Neural cell (in vitro differentiated cells): ENCODE data around the gene MIF. TPM values are rescaled to one million over a fixed set of nuclear protein-coding genes. Genes with fewer than 3 reads are reported as not detected.

Experiments
- H2AFZ ChIP-seq: fragments of 200-600, 300-800 bp; sonication (generic), shearing (Covaris generic); 2 replicates; pipeline ENCODE4 v1.6.0; 2014; ENCODE audit warnings: low read depth, mild to moderate bottlenecking, antibody characterized with exemption, low read length, moderate library complexity
- H3F3A ChIP-seq: fragments of 200-600 bp; shearing (Covaris generic); 2 replicates; pipeline ENCODE4 v1.6.1; 2016; ENCODE audit warnings: mild to moderate bottlenecking, moderate library complexity, mixed read lengths, antibody characterized with exemption, low read length; ENCODE audit not compliant: insufficient read depth, poor library complexity, severe bottlenecking
- H3K27ac ChIP-seq: fragments of 200-600, 300-800 bp; sonication (generic), shearing (Covaris generic); 2 replicates; pipeline ENCODE4 v1.5.1; 2014; ENCODE audit warnings: mild to moderate bottlenecking, low read length, moderate library complexity
- H3K27me3 ChIP-seq: fragments of 300-800, 200-600 bp; sonication (generic), shearing (Covaris generic); 2 replicates; pipeline ENCODE4 v1.6.0; 2014; ENCODE audit warnings: mild to moderate bottlenecking, low read depth, low read length, moderate library complexity; ENCODE audit not compliant: insufficient read depth
- H3K36me3 ChIP-seq: fragments of 300-800, 200-600 bp; sonication (generic), shearing (Covaris generic); 2 replicates; pipeline ENCODE4 v1.5.1; 2014; ENCODE audit warnings: mild to moderate bottlenecking, antibody characterized with exemption, low read length, moderate library complexity; ENCODE audit not compliant: insufficient read depth
- H3K4me2 ChIP-seq: fragments of 300-800, 200-600 bp; sonication (generic), shearing (Covaris generic); 2 replicates; pipeline ENCODE4 v1.6.0; 2014; ENCODE audit warnings: mild to moderate bottlenecking, low read length
- H3K4me3 ChIP-seq: fragments of 300-800, 200-600 bp; sonication (generic), shearing (Covaris generic); 2 replicates; pipeline ENCODE4 v1.5.1; 2014; ENCODE audit warnings: mild to moderate bottlenecking, low read length, moderate library complexity
- H3K79me2 ChIP-seq: fragments of 200-600 bp; shearing (Covaris generic); replicated peaks from 2 replicates; pipeline ENCODE4 v1.6.0; 2014; ENCODE audit warnings: mild to moderate bottlenecking, low read length, moderate library complexity; ENCODE audit not compliant: insufficient read depth
- H3K9ac ChIP-seq: fragments of 300-800, 200-600 bp; sonication (generic), shearing (Covaris generic); 2 replicates; pipeline ENCODE4 v1.6.1; 2016; ENCODE audit warnings: mild to moderate bottlenecking, low read length, mixed read lengths
- H3K9me2 ChIP-seq: fragments of 200-600 bp; shearing (Covaris generic); 2 replicates; pipeline ENCODE4 v1.6.1; 2016; ENCODE audit warnings: mild to moderate bottlenecking, low read length, mixed read lengths; ENCODE audit not compliant: insufficient read depth
- H3K9me3 ChIP-seq: fragments of 200-600, 300-800 bp; sonication (generic), shearing (Covaris generic); 2 replicates; pipeline ENCODE4 v1.6.1; 2016; ENCODE audit warnings: mild to moderate bottlenecking, mixed run types, low read length, moderate library complexity, mixed read lengths
- H4K20me1 ChIP-seq: fragments of 200-600 bp; shearing (Covaris generic); 2 replicates; pipeline ENCODE4 v1.6.1; 2016; ENCODE audit warnings: mild to moderate bottlenecking, mixed run types; ENCODE audit not compliant: insufficient read depth
- CTCF ChIP-seq: fragments of 450-650 bp; IDR thresholded peaks from 2 replicates; pipeline ENCODE4 v1.5.1; 2014; ENCODE audit warnings: antibody characterized with exemption, mild to moderate bottlenecking, moderate library complexity; ENCODE audit not compliant: poor library complexity, severe bottlenecking
- EP300 ChIP-seq: fragments of 450-650 bp; conservative IDR thresholded peaks from 2 replicates; pipeline ENCODE4 v1.6.1; 2014; ENCODE audit warnings: antibody characterized with exemption, mild to moderate bottlenecking, moderate library complexity; ENCODE audit not compliant: poor library complexity, severe bottlenecking
- POLR2AphosphoS5 ChIP-seq: IDR thresholded peaks from 2 replicates; pipeline ENCODE4 v1.6.1; 2012
- RAD21 ChIP-seq: fragments of 450-650 bp; conservative IDR thresholded peaks from 2 replicates; pipeline ENCODE4 v1.6.1; 2014; ENCODE audit warnings: antibody characterized with exemption, mild to moderate bottlenecking, moderate library complexity
- TAF1 ChIP-seq: IDR thresholded peaks from 2 replicates; pipeline ENCODE4 v1.6.1; 2012; ENCODE audit warnings: low read depth
- polyA plus RNA-seq: library from polyadenylated mRNA; depleted of rRNA; stranded (reverse); fragments of >200 nt; gene quantifications from 2 replicates; pipeline ENCODE4 v1.2.3, GENCODE V29; 2014

Gene MIF
- polyA plus RNA-seq, 1 donor from 2014 or later, result 369 TPM

GRCh38 chr22:23889620-23890019 lies 4.6 kb upstream of the MIF start:
- TF ChIP-seq TAF1 (no peak), EP300 (no peak), RAD21 (no peak)
- H3K9ac ChIP-seq, result no peak overlapping the region

GRCh38 chr22:23891726-23892125 lies 2.5 kb upstream of the MIF start:
- H3F3A ChIP-seq, result no peaks in the 10 kb centered on the region
- no peaks in the 10 kb centered on the region for H3K27me3 ChIP-seq
- no peaks in the 10 kb centered on the region for H4K20me1 ChIP-seq
- no peaks in the 10 kb centered on the region for H3K9me2 ChIP-seq
- H3K9ac ChIP-seq, result no peak overlapping the region
- no peaks in the 10 kb centered on the region for H3K36me3 ChIP-seq
- H3K4me2 ChIP-seq, result no peak overlapping the region
- no peak for TF ChIP-seq CTCF
- no peaks in the 10 kb centered on the region for H3K9me3 ChIP-seq
- H3K79me2 ChIP-seq, result no peaks in the 10 kb centered on the region
- H2AFZ ChIP-seq, result no peak overlapping the region
- H3K27ac ChIP-seq, result no peak overlapping the region
- no peak overlapping the region for H3K4me3 ChIP-seq

More at GRCh38 chr22:23889620-23890019, 4.6 kb upstream of the MIF start:
- Histone ChIP-seq H3K4me2 (no peak overlapping the region), H3K36me3 (no peaks in the 10 kb centered on the region), H3F3A (no peaks in the 10 kb centered on the region), H3K27ac (no peak overlapping the region), H3K9me3 (no peaks in the 10 kb centered on the region), H3K79me2 (no peaks in the 10 kb centered on the region), H3K9me2 (no peaks in the 10 kb centered on the region), H3K27me3 (no peaks in the 10 kb centered on the region), H3K4me3 (no peak overlapping the region), H2AFZ (no peak overlapping the region), H4K20me1 (no peaks in the 10 kb centered on the region)

- Histone ChIP-seq H3F3A (no peaks in the 10 kb centered on the region), H3K9me3 (no peaks in the 10 kb centered on the region), H3K27ac (no peak overlapping the region), H3K79me2 (no peaks in the 10 kb centered on the region), H3K9ac (no peak overlapping the region), H3K9me2 (no peaks in the 10 kb centered on the region), H3K27me3 (no peaks in the 10 kb centered on the region), H3K4me2 (no peak overlapping the region), H3K4me3 (no peak overlapping the region), H4K20me1 (no peaks in the 10 kb centered on the region), H2AFZ (no peak overlapping the region), H3K36me3 (no peaks in the 10 kb centered on the region)
- TF ChIP-seq TAF1, result no peak
- TF ChIP-seq RAD21, result no peak
- no peak for TF ChIP-seq POLR2AphosphoS5
Observed at GRCh38 chr22:23892130-23892529, 2.1 kb upstream of the MIF start.

GRCh38 chr22:23892706-23893105 lies 1.5 kb upstream of the MIF start:
- no peak for TF ChIP-seq EP300
- no peak for TF ChIP-seq POLR2AphosphoS5
- TF ChIP-seq TAF1, result no peak

More at GRCh38 chr22:23892706-23893105, 1.5 kb upstream of the MIF start:
- no peaks in the 10 kb centered on the region for H3K79me2 ChIP-seq
- no peaks in the 10 kb centered on the region for H3F3A ChIP-seq
- no peaks in the 10 kb centered on the region for H3K27me3 ChIP-seq
- no peak overlapping the region for H3K4me3 ChIP-seq
- no peaks in the 10 kb centered on the region for H3K9me2 ChIP-seq
- H3K9me3 ChIP-seq, result no peaks in the 10 kb centered on the region
- H3K4me2 ChIP-seq, result no peak overlapping the region
- H4K20me1 ChIP-seq, result no peaks in the 10 kb centered on the region
- no peak overlapping the region for H2AFZ ChIP-seq
- no peak overlapping the region for H3K9ac ChIP-seq
- no peak overlapping the region for H3K27ac ChIP-seq
- no peaks in the 10 kb centered on the region for H3K36me3 ChIP-seq
